ENCODE measurements around the gene GLI3. TPM values are rescaled to one million over a fixed set of nuclear protein-coding genes. Genes with fewer than 3 reads are reported as not detected.
A peak's percentile ranks its signal among the peaks of the same experiment; 100 is the strongest.

The GLI3 gene
- total and polyA plus RNA-seq, 2 donors (not counting 1 experiment from before 2014, with no cell fraction given): 6.4 to 6.5 TPM

GRCh38 chr7:41922373-41922772 is 314.6 kb downstream of the GLI3 start:
- peaks cover 23% of the 10 kb centered on the region for H3K4me1 ChIP-seq (ENCODE audit: control insufficient read depth, extremely low read depth, insufficient read depth, low read length)
- H4K20me1 ChIP-seq (ENCODE audit: control insufficient read depth, extremely low read depth, insufficient read depth, low read length): no peaks in the 10 kb centered on the region
- H3K4me3 ChIP-seq (replicated peaks in 1 of 4; ENCODE audit: control extremely low read depth in 1 of 4, insufficient read depth in 1 of 4, low read depth in 3 of 4, low read length in 4 of 4): no peak overlapping the region
- H3K79me2 ChIP-seq (ENCODE audit: control insufficient read depth, insufficient read depth, low read length): no peaks in the 10 kb centered on the region
- no peak for DNase-seq (ENCODE audit: low read depth in 2 of 2)
- H3K9ac ChIP-seq (ENCODE audit: insufficient read depth, low read length): no peak overlapping the region
- H3K27me3 ChIP-seq (ENCODE audit: control insufficient read depth, insufficient read depth, low read length): no peaks in the 10 kb centered on the region
- H3K4me2 ChIP-seq (ENCODE audit: extremely low read depth, insufficient read depth, low read length): no peak overlapping the region
- H3K27ac ChIP-seq (ENCODE audit: insufficient read depth, low read length): peak overlapping the region; percentile 32
- no peak for TF ChIP-seq EZH2 (IDR thresholded peaks at IDR 0.05; ENCODE audit: low read length, missing control alignments)
- TF ChIP-seq, protein P1, sequence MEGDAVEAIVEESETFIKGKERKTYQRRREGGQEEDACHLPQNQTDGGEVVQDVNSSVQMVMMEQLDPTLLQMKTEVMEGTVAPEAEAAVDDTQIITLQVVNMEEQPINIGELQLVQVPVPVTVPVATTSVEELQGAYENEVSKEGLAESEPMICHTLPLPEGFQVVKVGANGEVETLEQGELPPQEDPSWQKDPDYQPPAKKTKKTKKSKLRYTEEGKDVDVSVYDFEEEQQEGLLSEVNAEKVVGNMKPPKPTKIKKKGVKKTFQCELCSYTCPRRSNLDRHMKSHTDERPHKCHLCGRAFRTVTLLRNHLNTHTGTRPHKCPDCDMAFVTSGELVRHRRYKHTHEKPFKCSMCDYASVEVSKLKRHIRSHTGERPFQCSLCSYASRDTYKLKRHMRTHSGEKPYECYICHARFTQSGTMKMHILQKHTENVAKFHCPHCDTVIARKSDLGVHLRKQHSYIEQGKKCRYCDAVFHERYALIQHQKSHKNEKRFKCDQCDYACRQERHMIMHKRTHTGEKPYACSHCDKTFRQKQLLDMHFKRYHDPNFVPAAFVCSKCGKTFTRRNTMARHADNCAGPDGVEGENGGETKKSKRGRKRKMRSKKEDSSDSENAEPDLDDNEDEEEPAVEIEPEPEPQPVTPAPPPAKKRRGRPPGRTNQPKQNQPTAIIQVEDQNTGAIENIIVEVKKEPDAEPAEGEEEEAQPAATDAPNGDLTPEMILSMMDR (conservative IDR thresholded peaks at IDR 0.05 in 1 of 2, IDR thresholded peaks at IDR 0.05 in 1 of 2; ENCODE audit: low read depth in 1 of 2, low read length in 2 of 2): no peak
- no peaks in the 10 kb centered on the region for H3K36me3 ChIP-seq (ENCODE audit: control insufficient read depth, insufficient read depth, low read length)
- H3K9me3 ChIP-seq (ENCODE audit: control insufficient read depth, insufficient read depth, low read depth, low read length): no peaks in the 10 kb centered on the region
- H2AFZ ChIP-seq (ENCODE audit: low read length): no peak overlapping the region

DNA sequence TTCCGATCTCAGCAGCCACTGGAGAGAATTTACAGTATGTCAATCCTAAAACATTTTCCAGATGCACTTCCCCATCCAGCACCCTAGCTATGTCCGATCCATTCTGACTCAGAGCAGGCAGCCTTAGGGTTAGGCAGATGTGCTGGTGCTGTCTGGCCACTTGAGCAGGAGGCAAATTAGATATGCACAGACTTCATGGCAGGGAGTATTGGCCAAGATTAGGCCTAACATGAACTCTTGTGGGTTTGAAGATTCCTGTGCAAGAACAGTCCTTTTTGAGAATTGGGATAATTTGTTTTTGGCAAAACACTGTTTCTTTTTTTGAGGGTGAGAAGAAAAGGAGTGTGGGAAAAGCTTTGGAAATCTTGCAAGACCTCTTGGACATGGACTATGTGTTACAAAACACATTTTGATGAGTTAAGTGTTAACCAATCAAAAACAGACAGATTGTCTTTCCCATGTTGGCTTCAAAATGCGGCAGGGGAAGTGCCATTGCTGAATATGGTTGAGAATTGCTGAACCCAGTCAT is 315.5 kb downstream of the GLI3 start:
- TF ChIP-seq, protein P1 (conservative IDR thresholded peaks at IDR 0.05 in 1 of 2, IDR thresholded peaks at IDR 0.05 in 1 of 2; ENCODE audit: low read depth in 1 of 2, low read length in 2 of 2): no peak
- TF ChIP-seq EZH2 (IDR thresholded peaks at IDR 0.05; ENCODE audit: low read length, missing control alignments): no peak
- Histone ChIP-seq H3K27me3 (ENCODE audit: control insufficient read depth, insufficient read depth, low read length) (no peaks in the 10 kb centered on the region), H3K27ac (ENCODE audit: insufficient read depth, low read length) (peak overlapping the region; percentile 32), H3K4me3 (replicated peaks in 1 of 4; ENCODE audit: control extremely low read depth in 1 of 4, insufficient read depth in 1 of 4, low read depth in 3 of 4, low read length in 4 of 4) (no peak overlapping the region), H2AFZ (ENCODE audit: low read length) (no peak overlapping the region), H3K9ac (ENCODE audit: insufficient read depth, low read length) (no peak overlapping the region), H3K36me3 (ENCODE audit: control insufficient read depth, insufficient read depth, low read length) (no peaks in the 10 kb centered on the region), H3K9me3 (ENCODE audit: control insufficient read depth, insufficient read depth, low read depth, low read length) (no peaks in the 10 kb centered on the region), H3K4me1 (ENCODE audit: control insufficient read depth, extremely low read depth, insufficient read depth, low read length) (peaks cover 23% of the 10 kb centered on the region), H3K4me2 (ENCODE audit: extremely low read depth, insufficient read depth, low read length) (no peak overlapping the region), H3K79me2 (ENCODE audit: control insufficient read depth, insufficient read depth, low read length) (no peaks in the 10 kb centered on the region), H4K20me1 (ENCODE audit: control insufficient read depth, extremely low read depth, insufficient read depth, low read length) (no peaks in the 10 kb centered on the region)
- DNase-seq (ENCODE audit: low read depth in 2 of 2): peak; percentile 52 to 84

- Histone ChIP-seq H3K9me3 (ENCODE audit: control insufficient read depth, insufficient read depth, low read depth, low read length) (no peaks in the 10 kb centered on the region), H3K4me2 (ENCODE audit: extremely low read depth, insufficient read depth, low read length) (no peak overlapping the region), H3K4me1 (ENCODE audit: control insufficient read depth, extremely low read depth, insufficient read depth, low read length) (peaks cover 30% of the 10 kb centered on the region), H3K79me2 (ENCODE audit: control insufficient read depth, insufficient read depth, low read length) (no peaks in the 10 kb centered on the region), H4K20me1 (ENCODE audit: control insufficient read depth, extremely low read depth, insufficient read depth, low read length) (no peaks in the 10 kb centered on the region), H3K9ac (ENCODE audit: insufficient read depth, low read length) (no peak overlapping the region), H3K27me3 (ENCODE audit: control insufficient read depth, insufficient read depth, low read length) (no peaks in the 10 kb centered on the region), H3K27ac (ENCODE audit: insufficient read depth, low read length) (peak overlapping the region; percentile 35), H2AFZ (ENCODE audit: low read length) (no peak overlapping the region), H3K4me3 (replicated peaks in 1 of 4; ENCODE audit: control extremely low read depth in 1 of 4, insufficient read depth in 1 of 4, low read depth in 3 of 4, low read length in 4 of 4) (no peak overlapping the region), H3K36me3 (ENCODE audit: control insufficient read depth, insufficient read depth, low read length) (no peaks in the 10 kb centered on the region)
- TF ChIP-seq, protein P1 (conservative IDR thresholded peaks at IDR 0.05 in 1 of 2, IDR thresholded peaks at IDR 0.05 in 1 of 2; ENCODE audit: low read depth in 1 of 2, low read length in 2 of 2): no peak
- no peak for TF ChIP-seq EZH2 (IDR thresholded peaks at IDR 0.05; ENCODE audit: low read length, missing control alignments)
- DNase-seq (ENCODE audit: low read depth in 2 of 2): peak; percentile 87 to 91
Measured at GRCh38 chr7:41918597-41918996, 318.4 kb downstream of the GLI3 start.

Measured in fibroblast of lung (primary cell).